ENCODE results near the gene ZNF579. TPM values are rescaled to one million over a fixed set of nuclear protein-coding genes. Genes with fewer than 3 reads are reported as not detected.

ZNF579 gene
- total RNA-seq, 1 experiment from 2014 or later: 49.0 TPM

GRCh38 chr19:55598719-55599467 is 18.2 kb upstream of the ZNF579 start:
- peaks cover 4% of the 10 kb centered on the region; the same call in 1 of the 2 replicates for H3K36me3 ChIP-seq (ENCODE audit: low read depth)
- H3K27me3 ChIP-seq (ENCODE audit: insufficient read depth, low read depth): no peaks in the 10 kb centered on the region
- no peaks in the 10 kb centered on the region for H3K9me2 ChIP-seq (ENCODE audit: insufficient read depth)
- peak overlapping the region; percentile 94 for H3K27ac ChIP-seq
- peaks cover 18% of the 10 kb centered on the region for H3K79me2 ChIP-seq (ENCODE audit: low read depth)
- ChIA-PET CTCF (interaction anchor here (0.6 to 1.2 kb wide), 5 partner anchors 53 to 715 kb away, joined by 3 to 5 read pairs (median 4); no protein-coding TSS in a partner anchor), POLR2A (ENCODE audit: unreplicated experiment) (interaction anchor here (0.5 to 1.6 kb wide), 15 partner anchors 12 to 1409 kb away, joined by 3 to 44 read pairs (median 6); partner anchors contain the start of genes MBOAT7, PPP1R12C, U2AF2 and ZNF579)
- peak overlapping the region; percentile 91; the same call in 1 of the 2 replicates for H3K4me3 ChIP-seq
- TF ChIP-seq CTCF (conservative IDR thresholded peaks at IDR 0.05): no peak
- TF ChIP-seq EZH2 (IDR thresholded peaks at IDR 0.05; ENCODE audit: low read depth): no peak
- no peaks in the 10 kb centered on the region for H4K20me1 ChIP-seq (ENCODE audit: insufficient read depth)
- H3K4me1 ChIP-seq (replicated peaks; ENCODE audit: insufficient read depth): 0 out of 2 replicates have a peak, but pooled peaks cover 14% of the 10 kb centered on the region
- H3F3A ChIP-seq (ENCODE audit: insufficient read depth, low read depth): peaks cover 35% of the 10 kb centered on the region; the same call in 1 of the 2 replicates
- peak overlapping the region; percentile 74; the same call in 1 of the 2 replicates for H3K4me2 ChIP-seq
- intact Hi-C loops (cut with micrococcal nuclease; ENCODE audit: unreplicated experiment): loop anchor here (1.0 to 5.0 kb wide), 4 partner anchors 12 to 432 kb away; partner anchors contain the start of gene DNAAF3
- peak overlapping the region; percentile 60; the same call in 1 of the 2 replicates for H2AFZ ChIP-seq
- no TSS peak for BruUV-seq (replicated peaks)
- peak; percentile 91 to 99 for DNase-seq
- H3K9me3 ChIP-seq (ENCODE audit: insufficient read depth, low read depth): no peaks in the 10 kb centered on the region

GRCh38 chr19:55598034-55598433 is 17.4 kb upstream of the ZNF579 start:
- H3K27ac ChIP-seq: no peak overlapping the region
- H3F3A ChIP-seq (ENCODE audit: insufficient read depth, low read depth): peaks cover 29% of the 10 kb centered on the region; the same call in 1 of the 2 replicates
- no peaks in the 10 kb centered on the region for H3K9me3 ChIP-seq (ENCODE audit: insufficient read depth, low read depth)
- H3K9me2 ChIP-seq (ENCODE audit: insufficient read depth): no peaks in the 10 kb centered on the region
- H2AFZ ChIP-seq: no peak overlapping the region
- H4K20me1 ChIP-seq (ENCODE audit: insufficient read depth): no peaks in the 10 kb centered on the region
- peaks cover 4% of the 10 kb centered on the region; the same call in 1 of the 2 replicates for H3K36me3 ChIP-seq (ENCODE audit: low read depth)
- H3K27me3 ChIP-seq (ENCODE audit: insufficient read depth, low read depth): no peaks in the 10 kb centered on the region
- POLR2A ChIA-PET (ENCODE audit: unreplicated experiment): interaction anchor here (0.6 kb wide), 1 partner anchor 1647 kb away, joined by 3 read pairs; no protein-coding TSS in a partner anchor
- no peak overlapping the region for H3K4me3 ChIP-seq
- intact Hi-C loops (cut with micrococcal nuclease; ENCODE audit: unreplicated experiment): loop anchor here (2.0 to 5.0 kb wide), 2 partner anchors 81 to 431 kb away; partner anchors contain the start of gene DNAAF3
- no TSS peak for BruUV-seq (replicated peaks)
- TF ChIP-seq CTCF (conservative IDR thresholded peaks at IDR 0.05) (no peak), EZH2 (IDR thresholded peaks at IDR 0.05; ENCODE audit: low read depth) (no peak)
- DNase-seq: peak in 1 of 2 experiments; percentile 21
- CTCF ChIA-PET: interaction anchor here (0.7 kb wide), 1 partner anchor 716 kb away, joined by 3 read pairs; no protein-coding TSS in a partner anchor
- peaks cover 18% of the 10 kb centered on the region for H3K79me2 ChIP-seq (ENCODE audit: low read depth)
- H3K4me1 ChIP-seq (replicated peaks; ENCODE audit: insufficient read depth): 0 out of 2 replicates have a peak, but pooled peaks cover 7% of the 10 kb centered on the region
- no peak overlapping the region for H3K4me2 ChIP-seq

- no peak overlapping the region for H2AFZ ChIP-seq
- H3K27me3 ChIP-seq (ENCODE audit: insufficient read depth, low read depth): no peaks in the 10 kb centered on the region
- H3K4me3 ChIP-seq: no peak overlapping the region
- ChIA-PET POLR2A (ENCODE audit: unreplicated experiment) (interaction anchor here (0.6 kb wide), 1 partner anchor 1647 kb away, joined by 3 read pairs; no protein-coding TSS in a partner anchor), CTCF (no interaction called here)
- H3K4me2 ChIP-seq: no peak overlapping the region
- H3F3A ChIP-seq (ENCODE audit: insufficient read depth, low read depth): peaks cover 27% of the 10 kb centered on the region; the same call in 1 of the 2 replicates
- H3K4me1 ChIP-seq (replicated peaks; ENCODE audit: insufficient read depth): 0 out of 2 replicates have a peak, but pooled peaks cover 7% of the 10 kb centered on the region
- peaks cover 18% of the 10 kb centered on the region for H3K79me2 ChIP-seq (ENCODE audit: low read depth)
- H3K9me3 ChIP-seq (ENCODE audit: insufficient read depth, low read depth): no peaks in the 10 kb centered on the region
- DNase-seq: peak in 1 of 2 experiments; percentile 30
- intact Hi-C loops (cut with micrococcal nuclease; ENCODE audit: unreplicated experiment): loop anchor here (5.0 kb wide), 1 partner anchor 430 kb away; the partner anchor contains the start of gene DNAAF3
- H3K9me2 ChIP-seq (ENCODE audit: insufficient read depth): no peaks in the 10 kb centered on the region
- H4K20me1 ChIP-seq (ENCODE audit: insufficient read depth): no peaks in the 10 kb centered on the region
- peaks cover 4% of the 10 kb centered on the region; the same call in 1 of the 2 replicates for H3K36me3 ChIP-seq (ENCODE audit: low read depth)
- no peak overlapping the region for H3K27ac ChIP-seq
- no peak for TF ChIP-seq CTCF (conservative IDR thresholded peaks at IDR 0.05)
- TF ChIP-seq EZH2 (IDR thresholded peaks at IDR 0.05; ENCODE audit: low read depth): no peak
- no TSS peak for BruUV-seq (replicated peaks)
Measured at GRCh38 chr19:55597501-55597921, 16.9 kb upstream of the ZNF579 start.

Data from PC-9 (cell line).